Endothelial cell of umbilical vein (primary cell): ENCODE results near the gene LRRC7. TPM values are rescaled to one million over a fixed set of nuclear protein-coding genes. Genes with fewer than 3 reads are reported as not detected.
A peak's percentile ranks its signal among the peaks of the same experiment; 100 is the strongest.

Experiments
- BruUV-seq: library from RNA; stranded (reverse); fragments of 400-500 nt; replicated peaks from 2 replicates; lab custom pipeline; 2021; lab: Mats Ljungman, UMichigan
- CTCF ChIA-PET: fragments of 300-600, 350-600 bp; sonication (Branson Sonifier 250); formaldehyde crosslinking; loops from one replicate; lab custom pipeline; 2021; ENCODE audit warnings: antibody characterized with exemption, inconsistent platforms; lab: Charles Lee
- POLR2A ChIA-PET: fragments of 300-600, 350-600 bp; sonication (Branson Sonifier 250); formaldehyde crosslinking; loops from one replicate; lab custom pipeline; 2021; ENCODE audit warnings: antibody characterized with exemption, inconsistent platforms; lab: Charles Lee
- DNase-seq: peaks from one replicate; pipeline ENCODE4 v3.0.0-alpha.2; 2011; ENCODE audit warnings: low read depth, low spot score
- FAIRE-seq: peaks from 2 replicates; lab custom pipeline; 2011; peaks lifted over from hg19 to GRCh38; lab: Jason Lieb, UNC
- H2AFZ ChIP-seq: 2 replicates; pipeline ENCODE4 v1.6.0; 2012; ENCODE audit warnings: low read depth, low read length, control low read depth, inconsistent platforms
- H3K27ac ChIP-seq: 2 replicates; pipeline ENCODE4 v1.5.1; 2011; ENCODE audit warnings: low read depth, mild to moderate bottlenecking, control low read depth, low read length, moderate library complexity; ENCODE audit not compliant: insufficient read depth
- H3K27me3 ChIP-seq, 2 experiments: 2 replicates each; pipeline versions ENCODE4 v1.6.0 to v1.6.1; 2011; ENCODE audit warnings: low read length in 2 of 2, mixed read lengths in 1 of 2; ENCODE audit not compliant: control insufficient read depth in 2 of 2, insufficient read depth in 2 of 2
- H3K36me3 ChIP-seq, 2 experiments: 2 replicates in 1 of 2; 3 replicates in 1 of 2; pipeline ENCODE4 v1.5.1; 2011; ENCODE audit warnings: low read length in 2 of 2, mild to moderate bottlenecking in 1 of 2, moderate library complexity in 1 of 2; ENCODE audit not compliant: control insufficient read depth in 2 of 2, insufficient read depth in 2 of 2; ENCODE audit errors: extremely low read depth in 1 of 2
- H3K4me1 ChIP-seq: 3 replicates; pipeline ENCODE4 v1.5.1; 2011; ENCODE audit warnings: mild to moderate bottlenecking, low read length; ENCODE audit not compliant: control insufficient read depth, insufficient read depth; ENCODE audit errors: extremely low read depth
- H3K4me2 ChIP-seq: 2 replicates; pipeline ENCODE4 v1.6.1; 2011; ENCODE audit warnings: low read length, control low read depth, mixed read lengths; ENCODE audit not compliant: insufficient read depth
- H3K4me3 ChIP-seq, 3 experiments: fragments of 200-600 bp in 1 of 3; sonication (generic), shearing (Covaris generic) in 1 of 3; replicated peaks in 1 of 3; 2 replicates each; pipeline ENCODE4 v1.5.1; 2011 to 2016; ENCODE audit warnings: control low read depth in 3 of 3, low read length in 3 of 3, mild to moderate bottlenecking in 2 of 3, inconsistent platforms in 1 of 3, low read depth in 1 of 3, moderate library complexity in 1 of 3; ENCODE audit not compliant: insufficient read depth in 1 of 3
- H3K79me2 ChIP-seq: 2 replicates; pipeline ENCODE4 v1.6.0; 2012; ENCODE audit warnings: low read length, inconsistent platforms; ENCODE audit not compliant: control insufficient read depth, insufficient read depth
- H3K9ac ChIP-seq: replicated peaks from 2 replicates; pipeline ENCODE3; 2011; ENCODE audit warnings: low read length, control low read depth; ENCODE audit not compliant: insufficient read depth; ENCODE audit errors: extremely low read depth
- H3K9me1 ChIP-seq: replicated peaks from 3 replicates; pipeline ENCODE4 v1.6.0; 2011; ENCODE audit warnings: mild to moderate bottlenecking, low read length; ENCODE audit not compliant: control insufficient read depth, insufficient read depth; ENCODE audit errors: extremely low read depth
- H3K9me3 ChIP-seq: replicated peaks from 2 replicates; pipeline ENCODE4 v1.5.1; 2012; ENCODE audit warnings: low read length, inconsistent platforms; ENCODE audit not compliant: control insufficient read depth, insufficient read depth
- H4K20me1 ChIP-seq: replicated peaks from 2 replicates; pipeline ENCODE3; 2011; ENCODE audit warnings: mild to moderate bottlenecking, low read length; ENCODE audit not compliant: control insufficient read depth, insufficient read depth; ENCODE audit errors: extremely low read depth
- EZH2 ChIP-seq: IDR thresholded peaks from 2 replicates; pipeline ENCODE4 v1.6.1; 2012; ENCODE audit warnings: borderline replicate concordance, low read depth, mild to moderate bottlenecking, moderate library complexity, low read length, inconsistent platforms; ENCODE audit not compliant: severe bottlenecking
- FOS ChIP-seq: IDR thresholded peaks from 2 replicates; pipeline ENCODE4 v1.6.1; 2011; ENCODE audit warnings: mild to moderate bottlenecking, low read length, moderate library complexity, borderline replicate concordance; ENCODE audit not compliant: insufficient read depth
- GATA2 ChIP-seq: IDR thresholded peaks from 2 replicates; pipeline ENCODE4 v1.7.0; 2011; ENCODE audit warnings: low read depth, mild to moderate bottlenecking, moderate library complexity, mixed read lengths, low read length; ENCODE audit not compliant: insufficient read length, insufficient read depth
- JUN ChIP-seq: IDR thresholded peaks from 2 replicates; pipeline ENCODE4 v1.6.1; 2011; ENCODE audit warnings: borderline replicate concordance, low read depth; ENCODE audit not compliant: insufficient read length, insufficient read depth
- MAX ChIP-seq: IDR thresholded peaks from 2 replicates; pipeline ENCODE4 v1.6.1; 2011; ENCODE audit not compliant: insufficient read depth, insufficient read length
- MYC ChIP-seq: IDR thresholded peaks from one replicate; pipeline ENCODE4 v1.6.1; 2011; ENCODE audit warnings: mild to moderate bottlenecking, low read depth, low read length
- POLR2A ChIP-seq: IDR thresholded peaks from 2 replicates; pipeline ENCODE4 v1.6.1; 2012; ENCODE audit warnings: low read depth, mild to moderate bottlenecking, control low read depth, low read length
- POLR2AphosphoS5 ChIP-seq: IDR thresholded peaks from 2 replicates; pipeline ENCODE4 v1.6.1; 2012; ENCODE audit warnings: low read depth, mild to moderate bottlenecking, control low read depth, low read length, moderate library complexity; ENCODE audit not compliant: insufficient read depth
- dilution Hi-C: fragments of 300-500 bp; cut with MboI; formaldehyde crosslinking; loops from one replicate; pipeline ENCODE4 v1.15.0; 2019; ENCODE audit warnings: low sequenced_read_pairs; ENCODE audit not compliant: extremely low pct_ligation_motif_present
- intact Hi-C: fragments of 100-400 bp; cut with micrococcal nuclease; formaldehyde crosslinking; loops from one replicate; pipeline ENCODE4 v1.10.0; 2022
- polyA plus RNA-seq, 4 experiments: library from polyadenylated mRNA; depleted of rRNA in 3 of 4; stranded (reverse) in 3 of 4; unstranded in 1 of 4; fragments of >200 nt; gene quantifications; 2 replicates each; pipeline versions ENCODE4 v1.2.1 to v1.2.3, GENCODE V29; 2011 to 2012; ENCODE audit warnings: missing spikeins in 1 of 4
- total RNA-seq: library from RNA; stranded (reverse); gene quantifications from 2 replicates; pipeline ENCODE4 v1.2.3, GENCODE V29; 2021
- TF ChIP-seq, protein P1 (sequence below), 2 donors: IDR thresholded peaks; 1 replicate in 1 of 2; 2 replicates in 1 of 2; pipeline ENCODE4 v1.5.1; 2011; ENCODE audit warnings: low read length in 2 of 2, mild to moderate bottlenecking in 2 of 2, moderate library complexity in 2 of 2, control low read depth in 1 of 2, inconsistent platforms in 1 of 2, low read depth in 1 of 2; ENCODE audit not compliant: insufficient read depth in 1 of 2; ENCODE audit errors: extremely low read depth in 1 of 2

The LRRC7 gene
- total and polyA plus RNA-seq, 2 donors (not counting 3 experiments of a cell fraction or from before 2014, with no cell fraction given) = 0.11 to 0.58 TPM

- dilution Hi-C loops (no loop called here), intact Hi-C loops (no loop called here)
- FAIRE-seq (peak; percentile 68), DNase-seq (peak; percentile 52)
- POLR2A ChIA-PET = no interaction called here
- CTCF ChIA-PET = no interaction called here
- H3K79me2 ChIP-seq = no peaks in the 10 kb centered on the region
- H2AFZ ChIP-seq = no peak overlapping the region
- no peaks in the 10 kb centered on the region for H3K9me3 ChIP-seq
- BruUV-seq = no TSS peak
- H3K27ac ChIP-seq = no peak overlapping the region
- H3K27me3 ChIP-seq = no peaks in the 10 kb centered on the region
- H3K9ac ChIP-seq = no peak overlapping the region
- H3K36me3 ChIP-seq = no peaks in the 10 kb centered on the region
- no peak for TF ChIP-seq POLR2AphosphoS5
- no peak for TF ChIP-seq GATA2
- no peak for TF ChIP-seq EZH2
- no peak for TF ChIP-seq MAX
- no peak for TF ChIP-seq POLR2A
- TF ChIP-seq, protein P1, sequence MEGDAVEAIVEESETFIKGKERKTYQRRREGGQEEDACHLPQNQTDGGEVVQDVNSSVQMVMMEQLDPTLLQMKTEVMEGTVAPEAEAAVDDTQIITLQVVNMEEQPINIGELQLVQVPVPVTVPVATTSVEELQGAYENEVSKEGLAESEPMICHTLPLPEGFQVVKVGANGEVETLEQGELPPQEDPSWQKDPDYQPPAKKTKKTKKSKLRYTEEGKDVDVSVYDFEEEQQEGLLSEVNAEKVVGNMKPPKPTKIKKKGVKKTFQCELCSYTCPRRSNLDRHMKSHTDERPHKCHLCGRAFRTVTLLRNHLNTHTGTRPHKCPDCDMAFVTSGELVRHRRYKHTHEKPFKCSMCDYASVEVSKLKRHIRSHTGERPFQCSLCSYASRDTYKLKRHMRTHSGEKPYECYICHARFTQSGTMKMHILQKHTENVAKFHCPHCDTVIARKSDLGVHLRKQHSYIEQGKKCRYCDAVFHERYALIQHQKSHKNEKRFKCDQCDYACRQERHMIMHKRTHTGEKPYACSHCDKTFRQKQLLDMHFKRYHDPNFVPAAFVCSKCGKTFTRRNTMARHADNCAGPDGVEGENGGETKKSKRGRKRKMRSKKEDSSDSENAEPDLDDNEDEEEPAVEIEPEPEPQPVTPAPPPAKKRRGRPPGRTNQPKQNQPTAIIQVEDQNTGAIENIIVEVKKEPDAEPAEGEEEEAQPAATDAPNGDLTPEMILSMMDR (IDR thresholded peaks at IDR 0.05; ENCODE audit: extremely low read depth in 1 of 2, insufficient read depth in 1 of 2, low read depth in 1 of 2, low read length in 2 of 2) = no peak
- TF ChIP-seq FOS = no peak
- no peak for TF ChIP-seq MYC
- TF ChIP-seq JUN = no peak
- H4K20me1 ChIP-seq = no peaks in the 10 kb centered on the region
- no peaks in the 10 kb centered on the region for H3K4me1 ChIP-seq
- no peak overlapping the region for H3K4me2 ChIP-seq
- no peaks in the 10 kb centered on the region for H3K9me1 ChIP-seq
- no peak overlapping the region for H3K4me3 ChIP-seq
Observed at GRCh38 chr1:69852151-69852550, 284.4 kb downstream of the LRRC7 start.
